ENCODE measurements around the gene OSMR.

OSMR gene

DNA sequence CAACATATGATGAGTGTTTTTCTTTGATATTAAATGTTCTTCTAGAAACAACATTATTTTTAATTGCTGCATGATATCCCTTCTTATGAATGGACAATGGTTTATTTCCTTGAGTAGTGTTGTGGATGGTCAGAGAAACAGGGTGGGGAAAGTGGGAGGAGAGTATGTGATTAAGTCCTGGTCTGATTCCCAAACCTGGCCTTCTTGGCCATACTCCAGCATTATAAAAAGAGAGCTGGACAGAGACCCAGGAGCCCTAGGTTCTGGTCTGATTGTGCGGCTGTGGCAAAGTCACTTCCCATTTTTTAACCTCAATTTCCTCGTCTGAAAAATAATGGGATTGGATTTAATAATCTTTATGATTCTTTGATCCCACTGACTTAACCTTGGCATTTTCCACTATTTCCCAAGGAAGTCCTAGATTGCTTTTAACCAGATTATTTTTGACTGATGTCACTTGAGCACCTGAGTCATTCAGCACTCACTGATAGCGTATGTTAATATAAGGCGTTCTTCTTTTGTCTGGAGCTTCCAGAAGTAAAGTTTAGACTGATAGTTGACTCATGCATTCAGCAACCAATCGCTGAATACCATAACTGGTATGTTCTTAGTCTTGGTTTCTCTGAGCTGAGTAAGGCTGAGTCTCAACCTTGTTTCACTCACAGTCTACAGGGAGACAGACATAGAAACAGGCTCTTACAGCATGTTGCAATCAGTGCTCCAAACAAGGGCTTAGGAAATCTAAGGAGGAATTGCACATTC lies 26.2 kb downstream of the OSMR start:
- peak; percentile 90 for DNase-seq (ENCODE audit: low read depth)

DNA sequence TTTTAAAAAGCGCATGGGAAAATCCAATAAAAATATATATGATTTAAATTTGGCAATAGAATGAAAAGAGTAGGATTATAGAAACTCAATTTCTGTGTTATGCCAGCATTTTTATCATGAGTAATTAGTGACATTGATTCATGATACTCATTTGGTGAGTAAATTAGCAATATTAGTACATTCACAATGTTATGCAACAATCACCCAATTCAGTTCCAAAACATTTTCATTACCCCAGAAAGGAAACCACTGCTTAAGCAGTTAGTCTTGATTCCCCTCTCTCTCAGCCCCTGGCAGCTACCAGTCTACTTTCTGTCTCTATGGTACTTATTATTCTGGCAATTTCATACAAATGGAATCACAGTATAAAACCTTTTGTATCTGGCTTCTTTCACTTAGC lies 27.0 kb downstream of the OSMR start:
- no peak for DNase-seq (ENCODE audit: low read depth)

- DNase-seq (ENCODE audit: low read depth) = no peak
Measured at GRCh38 chr5:38874948-38875456, 29.2 kb downstream of the OSMR start.

- DNase-seq (ENCODE audit: low read depth) = no peak
Measured at GRCh38 chr5:38878391-38879077, 32.7 kb downstream of the OSMR start.

DNA sequence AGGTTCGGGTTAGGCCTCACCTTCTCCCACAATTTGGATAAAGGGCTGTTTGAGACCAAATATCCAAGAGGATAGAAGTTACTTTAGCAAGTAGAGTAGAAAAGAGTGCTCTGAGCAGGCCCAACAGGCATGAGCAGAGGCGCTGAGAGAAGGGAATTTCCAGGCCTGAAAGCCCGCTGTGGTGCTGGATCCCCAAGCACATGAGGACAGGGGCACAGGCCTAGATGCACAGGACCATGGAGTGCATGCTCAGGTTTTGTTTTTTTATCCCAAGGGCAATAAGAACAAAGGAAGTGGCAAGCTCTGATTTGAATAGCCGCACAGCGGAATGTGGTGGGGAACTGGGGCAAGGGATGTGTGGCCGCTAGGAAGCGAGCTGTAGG lies 33.3 kb downstream of the OSMR start:
- DNase-seq (ENCODE audit: low read depth) = no peak

DNA sequence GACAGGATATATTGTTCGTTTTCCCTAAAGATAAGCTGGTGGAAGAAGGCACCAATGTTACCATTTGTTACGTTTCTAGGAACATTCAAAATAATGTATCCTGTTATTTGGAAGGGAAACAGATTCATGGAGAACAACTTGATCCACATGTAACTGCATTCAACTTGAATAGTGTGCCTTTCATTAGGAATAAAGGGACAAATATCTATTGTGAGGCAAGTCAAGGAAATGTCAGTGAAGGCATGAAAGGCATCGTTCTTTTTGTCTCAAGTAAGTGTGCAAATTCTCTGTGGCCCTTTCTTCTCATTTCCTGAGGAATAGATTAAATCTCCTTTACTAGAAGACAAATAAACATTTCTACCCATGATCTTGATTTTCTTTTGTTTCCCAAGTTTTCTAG lies 38.0 kb downstream of the OSMR start:
- DNase-seq (ENCODE audit: low read depth) = no peak

DNA sequence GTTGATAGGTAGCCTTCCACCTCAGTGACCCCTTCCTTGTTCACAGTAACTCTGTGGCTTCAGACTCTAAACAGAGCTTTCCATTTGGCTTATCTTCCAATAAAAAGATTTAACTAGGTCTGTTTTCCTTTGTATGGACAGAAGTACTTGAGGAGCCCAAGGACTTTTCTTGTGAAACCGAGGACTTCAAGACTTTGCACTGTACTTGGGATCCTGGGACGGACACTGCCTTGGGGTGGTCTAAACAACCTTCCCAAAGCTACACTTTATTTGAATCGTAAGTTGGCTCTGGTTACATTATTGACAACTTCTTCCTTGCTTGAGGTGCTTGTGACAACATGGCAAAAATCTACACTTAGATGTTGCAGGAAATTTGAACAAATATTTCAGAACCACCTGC lies 39.4 kb downstream of the OSMR start:
- DNase-seq (ENCODE audit: low read depth) = no peak

DNA sequence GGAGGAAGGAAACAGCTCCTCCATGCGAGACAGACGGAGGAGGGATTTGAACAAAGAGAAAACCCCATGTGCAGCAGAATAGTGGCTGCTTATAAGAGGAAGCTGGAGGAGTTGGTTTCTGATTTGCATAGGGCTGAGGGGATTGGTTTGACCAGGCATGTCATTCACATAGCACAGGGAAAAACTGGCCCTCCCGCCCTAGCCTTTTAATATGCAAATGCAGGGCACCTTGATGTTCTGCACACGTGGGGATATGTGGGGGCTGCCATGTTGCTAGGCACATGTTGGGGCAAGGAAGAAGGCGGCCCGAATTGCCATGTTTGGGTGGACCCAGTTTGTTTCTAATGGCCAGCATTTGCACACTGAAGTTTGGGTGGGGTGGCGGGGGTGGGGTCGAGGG lies 42.2 kb downstream of the OSMR start:
- no peak for DNase-seq (ENCODE audit: low read depth)

GRCh38 chr5:38889424-38889823 lies 43.6 kb downstream of the OSMR start:
- DNase-seq (ENCODE audit: low read depth) = no peak

- no peak for DNase-seq (ENCODE audit: low read depth)
Measured at GRCh38 chr5:38891563-38891962, 45.8 kb downstream of the OSMR start.

- DNase-seq (ENCODE audit: low read depth) = no peak
Measured at GRCh38 chr5:38892363-38892762, 46.6 kb downstream of the OSMR start.

DNA sequence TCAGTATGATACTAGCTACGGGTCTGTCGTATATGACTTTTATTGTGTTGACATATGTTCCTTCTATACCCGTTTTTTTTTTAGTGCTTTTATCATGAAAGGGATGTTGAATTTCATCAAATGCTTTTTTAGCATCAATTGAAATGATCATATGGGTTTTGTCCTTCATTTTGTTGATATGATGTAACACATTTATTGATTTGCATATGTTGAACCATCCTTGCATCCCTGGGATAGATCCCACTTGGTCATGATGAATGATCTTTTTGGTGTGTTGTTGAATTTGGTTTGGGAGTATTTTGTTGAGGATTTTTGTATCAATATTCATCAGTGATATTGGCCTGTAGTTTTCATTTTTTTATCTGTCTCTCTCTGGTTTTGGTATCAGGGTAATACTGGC lies 50.9 kb downstream of the OSMR start:
- no peak for DNase-seq (ENCODE audit: low read depth)

DNA sequence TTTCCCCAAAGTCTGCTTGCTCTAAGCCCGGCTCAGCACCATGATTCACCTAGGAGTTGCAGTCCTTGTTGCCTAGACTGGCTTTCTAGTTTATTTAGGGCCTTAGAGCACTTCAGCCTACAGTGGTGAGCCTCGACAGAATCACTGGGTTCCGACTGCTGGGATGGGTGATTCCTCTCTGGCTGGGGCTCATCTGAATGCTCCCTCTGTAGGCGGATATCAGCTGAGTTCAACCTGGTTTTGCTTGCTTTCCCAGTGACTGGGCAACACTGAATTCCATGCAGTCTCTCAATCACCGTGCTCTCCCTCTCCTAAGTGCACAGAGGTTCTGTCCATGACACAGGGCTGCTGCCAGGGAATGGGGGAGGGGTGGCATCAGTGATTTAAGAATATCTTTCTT lies 54.1 kb downstream of the OSMR start:
- DNase-seq (ENCODE audit: low read depth) = no peak

DNA sequence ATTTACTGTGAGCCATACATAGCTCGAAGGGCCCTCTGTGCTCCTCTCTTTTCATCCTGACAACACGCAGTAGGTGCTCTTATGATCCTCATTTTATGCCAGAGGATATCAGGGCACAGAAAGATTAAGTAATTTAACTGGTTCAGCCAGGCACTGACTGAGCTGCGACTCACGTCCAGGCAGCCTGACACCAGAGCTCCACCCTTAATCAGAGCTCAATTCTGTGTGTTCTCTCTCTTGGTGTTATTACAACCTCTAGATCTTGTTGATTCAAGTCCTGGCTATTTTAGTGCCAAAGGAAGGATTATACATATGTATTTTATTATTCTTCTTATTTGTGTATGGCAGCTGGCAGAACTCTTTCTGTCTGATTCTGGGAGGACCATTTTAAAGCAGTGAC lies 59.7 kb downstream of the OSMR start:
- DNase-seq (ENCODE audit: low read depth) = no peak

DNA sequence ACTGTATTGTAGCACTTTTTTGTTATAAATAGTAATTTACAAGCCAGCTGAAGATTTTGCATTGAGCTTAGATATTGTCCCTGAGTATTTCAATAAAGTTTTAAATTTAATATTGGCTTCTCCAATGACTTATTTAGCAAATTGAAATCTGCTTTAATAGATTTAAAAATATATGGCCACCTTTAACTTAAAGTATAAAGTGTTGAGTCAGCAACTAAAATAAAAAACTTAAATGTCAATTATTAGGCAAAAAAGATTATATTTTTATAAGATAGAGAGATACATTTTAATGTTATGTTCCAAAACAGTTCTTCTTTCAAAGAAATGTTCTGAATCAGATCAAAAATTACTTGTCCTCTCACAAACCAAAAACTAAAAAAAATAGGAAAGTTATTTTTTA lies 60.7 kb downstream of the OSMR start:
- DNase-seq (ENCODE audit: low read depth) = no peak

- no peak for DNase-seq (ENCODE audit: low read depth)
Measured at GRCh38 chr5:38911933-38912332, 66.1 kb downstream of the OSMR start.

DNA sequence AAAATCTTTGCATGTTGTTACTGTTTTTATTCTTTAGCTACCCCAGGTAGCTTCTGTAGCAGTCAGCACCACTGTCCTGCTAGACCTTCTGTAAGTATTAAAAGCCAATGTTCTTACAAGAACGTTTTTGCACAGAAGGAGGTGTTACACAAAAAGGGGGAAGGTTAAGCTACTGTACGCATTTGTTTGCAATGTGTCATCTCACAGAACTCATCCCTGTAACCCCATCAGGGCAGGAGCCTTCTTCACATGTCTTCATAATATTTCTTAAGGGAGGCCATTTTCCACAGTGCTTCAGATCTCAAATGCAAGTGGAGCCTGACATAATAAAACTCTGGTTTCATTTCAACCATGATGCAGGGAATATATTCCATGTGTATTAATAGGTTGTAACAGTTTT lies 67.9 kb downstream of the OSMR start:
- DNase-seq (ENCODE audit: low read depth) = no peak

DNA sequence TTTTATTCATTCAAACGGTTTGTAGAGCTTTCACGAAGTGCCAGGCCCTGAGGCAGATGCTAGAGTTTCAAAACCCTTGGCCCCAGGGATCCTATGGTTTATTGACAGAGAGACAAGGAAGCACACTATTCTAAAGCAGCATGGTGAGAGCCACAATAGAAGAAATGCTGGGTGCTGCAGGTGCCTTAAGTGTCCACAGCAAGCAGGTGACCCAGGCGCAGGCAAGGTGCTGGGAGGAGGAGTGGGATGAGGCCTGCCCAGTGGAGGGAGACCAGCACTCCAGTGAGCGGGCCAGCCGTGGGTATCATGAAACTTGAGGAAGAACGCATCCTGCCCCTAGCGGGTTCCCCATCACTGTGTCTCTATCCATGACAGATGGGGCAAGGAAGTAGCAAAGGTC lies 71.0 kb downstream of the OSMR start:
- no peak for DNase-seq (ENCODE audit: low read depth)

DNA sequence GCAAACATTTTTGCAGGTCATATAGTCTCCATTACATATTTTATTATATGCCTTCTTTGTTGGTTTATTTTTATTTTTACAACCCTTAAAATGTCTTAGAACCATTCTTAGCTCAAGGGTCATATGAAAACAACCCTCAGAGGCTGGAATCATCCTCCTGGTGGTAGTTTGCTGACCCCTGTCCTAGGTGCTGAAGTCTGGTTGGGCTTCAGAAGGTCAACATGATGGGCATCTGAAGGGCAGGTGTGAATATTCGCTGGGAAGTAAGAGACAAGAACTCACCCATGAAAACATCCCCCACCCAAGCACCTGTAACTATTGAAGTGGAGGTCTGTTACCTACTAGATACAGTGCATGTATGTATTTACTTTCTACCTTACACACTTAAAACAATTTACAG lies 75.4 kb downstream of the OSMR start:
- DNase-seq (ENCODE audit: low read depth) = no peak

- DNase-seq (ENCODE audit: low read depth) = peak; percentile 36
Measured at GRCh38 chr5:38922199-38922598, 76.4 kb downstream of the OSMR start.

GRCh38 chr5:38923661-38924451 lies 78.0 kb downstream of the OSMR start:
- no peak for DNase-seq (ENCODE audit: low read depth)

GRCh38 chr5:38925154-38925925 lies 79.5 kb downstream of the OSMR start:
- DNase-seq (ENCODE audit: low read depth) = peak; percentile 20

All from HS-27A (cell line).